HEK293 (cell line): ENCODE results near the gene EFNA2.

Experiments
- CTCF ChIA-PET: fragments of 350-600 bp; formaldehyde crosslinking; extraction: SDS; loops from one replicate; lab custom pipeline; 2021; ENCODE audit warnings: antibody characterized with exemption; lab: Yijun Ruan, JAX
- POLR2A ChIA-PET: fragments of 300-600 bp; formaldehyde crosslinking; extraction: SDS; loops from one replicate; lab custom pipeline; 2020; ENCODE audit warnings: antibody characterized with exemption, inconsistent platforms; lab: Yijun Ruan, JAX
- H3K27ac ChIP-seq: fragments of 200-500 bp; sonication (Bioruptor generic); 2 replicates; pipeline ENCODE4 v1.5.1; 2014; ENCODE audit warnings: low read depth, low read length, control low read depth, inconsistent platforms; ENCODE audit errors: extremely low read depth
- H3K36me3 ChIP-seq, 2 experiments: fragments of 200-500 bp in 1 of 2; sonication (Bioruptor generic) in 1 of 2; 1 replicate in 1 of 2; 2 replicates in 1 of 2; pipeline ENCODE4 v1.5.1; 2014 to 2017; ENCODE audit warnings: inconsistent platforms in 2 of 2, low read length in 2 of 2; ENCODE audit not compliant: control insufficient read depth in 2 of 2, insufficient read depth in 1 of 2
- H3K4me1 ChIP-seq: fragments of 200-500 bp; sonication (Bioruptor generic); 2 replicates; pipeline ENCODE4 v1.5.1; 2014; ENCODE audit warnings: mild to moderate bottlenecking, low read length, inconsistent platforms; ENCODE audit not compliant: control insufficient read depth, insufficient read depth
- H3K4me3 ChIP-seq: 2 replicates; pipeline ENCODE4 v1.5.1; 2011; ENCODE audit warnings: low read depth, mild to moderate bottlenecking, control low read depth, low read length, moderate library complexity
- H3K9me3 ChIP-seq: fragments of 200-500 bp; sonication (Bioruptor generic); 2 replicates; pipeline ENCODE4 v1.5.1; 2014; ENCODE audit warnings: low read depth, low read length, inconsistent platforms; ENCODE audit not compliant: control insufficient read depth, insufficient read depth
- ATF2 ChIP-seq: fragments of 450-650 bp; formaldehyde crosslinking; IDR thresholded peaks from 2 replicates; pipeline ENCODE4 v1.5.1; 2016; ENCODE audit warnings: missing biosample characterization, missing genetic modification characterization, low read depth
- BCL11B ChIP-seq: fragments of 450-650 bp; formaldehyde crosslinking; IDR thresholded peaks from 2 replicates; pipeline ENCODE4 v1.5.1; 2016; ENCODE audit warnings: low read depth, missing biosample characterization, missing genetic modification characterization
- CTCF ChIP-seq: fragments of 450-650 bp; formaldehyde crosslinking; IDR thresholded peaks from 2 replicates; pipeline ENCODE4 v1.5.1; 2016; ENCODE audit warnings: missing biosample characterization, missing genetic modification characterization
- GLIS1 ChIP-seq: fragments of 450-650 bp; formaldehyde crosslinking; IDR thresholded peaks from 2 replicates; pipeline ENCODE4 v1.5.1; 2016; ENCODE audit warnings: missing biosample characterization, missing genetic modification characterization
- KLF1 ChIP-seq: fragments of 450-650 bp; formaldehyde crosslinking; IDR thresholded peaks from 2 replicates; pipeline ENCODE4 v1.5.1; 2016; ENCODE audit warnings: missing biosample characterization, missing genetic modification characterization
- OSR2 ChIP-seq: fragments of 450-650 bp; formaldehyde crosslinking; IDR thresholded peaks from 2 replicates; pipeline ENCODE4 v1.5.1; 2016; ENCODE audit warnings: missing biosample characterization, missing genetic modification characterization
- PBX3 ChIP-seq: sonication (generic); formaldehyde crosslinking; IDR thresholded peaks from 2 replicates; pipeline ENCODE4 v1.8.1; 2022; ENCODE audit warnings: mild to moderate bottlenecking, moderate library complexity, missing genetic modification reagents
- SCRT2 ChIP-seq: fragments of 450-650 bp; formaldehyde crosslinking; IDR thresholded peaks from 2 replicates; pipeline ENCODE4 v1.5.1; 2016; ENCODE audit warnings: missing biosample characterization, missing genetic modification characterization
- ZFP37 ChIP-seq: fragments of 450-650 bp; formaldehyde crosslinking; IDR thresholded peaks from 2 replicates; pipeline ENCODE4 v1.5.1; 2016; ENCODE audit warnings: missing biosample characterization, missing genetic modification characterization
- ZIC2 ChIP-seq: fragments of 450-650 bp; formaldehyde crosslinking; IDR thresholded peaks from 2 replicates; pipeline ENCODE4 v1.5.1; 2016; ENCODE audit warnings: missing biosample characterization, missing genetic modification characterization
- ZNF112 ChIP-seq: fragments of 450-650 bp; formaldehyde crosslinking; IDR thresholded peaks from 2 replicates; pipeline ENCODE4 v1.5.0; 2017; ENCODE audit warnings: missing biosample characterization, missing genetic modification characterization
- ZNF169 ChIP-seq: fragments of 450-650 bp; formaldehyde crosslinking; IDR thresholded peaks from 2 replicates; pipeline ENCODE4 v1.5.1; 2016; ENCODE audit warnings: missing biosample characterization, missing genetic modification characterization
- ZNF202 ChIP-seq: fragments of 450-650 bp; formaldehyde crosslinking; IDR thresholded peaks from 2 replicates; pipeline ENCODE4 v1.5.1; 2016; ENCODE audit warnings: missing biosample characterization, missing genetic modification characterization, borderline replicate concordance
- ZNF211 ChIP-seq: fragments of 450-650 bp; formaldehyde crosslinking; IDR thresholded peaks from 2 replicates; pipeline ENCODE4 v1.5.1; 2016; ENCODE audit warnings: low read depth, missing biosample characterization, missing genetic modification characterization
- ZNF341 ChIP-seq: fragments of 450-650 bp; formaldehyde crosslinking; IDR thresholded peaks from 2 replicates; pipeline ENCODE4; 2016; ENCODE audit warnings: low read depth, missing biosample characterization, missing genetic modification characterization
- ZNF366 ChIP-seq: fragments of 450-650 bp; formaldehyde crosslinking; conservative IDR thresholded peaks from 2 replicates; pipeline ENCODE4 v1.5.1; 2016; ENCODE audit warnings: missing biosample characterization, missing genetic modification characterization
- ZNF433 ChIP-seq: fragments of 450-650 bp; formaldehyde crosslinking; IDR thresholded peaks from 2 replicates; pipeline ENCODE4 v1.5.1; 2016; ENCODE audit warnings: missing biosample characterization, missing genetic modification characterization, low read depth
- ZNF510 ChIP-seq: fragments of 450-650 bp; formaldehyde crosslinking; IDR thresholded peaks from 2 replicates; pipeline ENCODE4 v1.5.1; 2018; ENCODE audit warnings: mild to moderate bottlenecking, missing genetic modification characterization, missing biosample characterization; ENCODE audit not compliant: insufficient replicate concordance
- ZNF513 ChIP-seq: fragments of 450-650 bp; IDR thresholded peaks from 2 replicates; pipeline ENCODE4 v1.5.1; 2018; ENCODE audit warnings: missing biosample characterization, missing genetic modification characterization
- ZNF548 ChIP-seq: fragments of 450-650 bp; formaldehyde crosslinking; IDR thresholded peaks from 2 replicates; pipeline ENCODE4 v1.5.1; 2016; ENCODE audit warnings: missing biosample characterization, missing genetic modification characterization
- ZNF561 ChIP-seq: fragments of 450-650 bp; IDR thresholded peaks from 2 replicates; pipeline ENCODE4 v1.5.1; 2018; ENCODE audit warnings: missing biosample characterization, missing genetic modification characterization, borderline replicate concordance
- ZNF639 ChIP-seq: fragments of 450-650 bp; formaldehyde crosslinking; IDR thresholded peaks from 2 replicates; pipeline ENCODE4 v1.5.1; 2016; ENCODE audit warnings: missing biosample characterization, missing genetic modification characterization
- ZNF664 ChIP-seq: fragments of 450-650 bp; formaldehyde crosslinking; IDR thresholded peaks from 2 replicates; pipeline ENCODE4 v1.5.1; 2016; ENCODE audit warnings: missing biosample characterization, missing genetic modification characterization
- ZNF701 ChIP-seq: fragments of 450-650 bp; formaldehyde crosslinking; IDR thresholded peaks from 2 replicates; pipeline ENCODE4 v1.5.1; 2016; ENCODE audit warnings: missing biosample characterization, missing genetic modification characterization
- ZNF776 ChIP-seq: fragments of 450-650 bp; formaldehyde crosslinking; IDR thresholded peaks from 2 replicates; pipeline ENCODE4 v1.5.0; 2017; ENCODE audit warnings: missing biosample characterization, missing genetic modification characterization, borderline replicate concordance
- ZNF791 ChIP-seq: fragments of 450-650 bp; formaldehyde crosslinking; IDR thresholded peaks from 2 replicates; pipeline ENCODE4 v1.5.1; 2016; ENCODE audit warnings: missing biosample characterization, missing genetic modification characterization
- ZXDB ChIP-seq: fragments of 450-650 bp; formaldehyde crosslinking; IDR thresholded peaks from 2 replicates; pipeline ENCODE4 v1.5.1; 2016; ENCODE audit warnings: missing biosample characterization, missing genetic modification characterization

EFNA2 gene

GRCh38 chr19:1256646-1257474 is 28.8 kb upstream of the EFNA2 start (continued):
- TF ChIP-seq ATF2 (tag by site-specific recombination) (no peak), ZNF433 (tag by site-specific recombination) (no peak), GLIS1 (0 out of 2 replicates have a peak, but pooled peaks have one; percentile 14), ZIC2 (no peak), ZNF639 (tag by site-specific recombination) (no peak), PBX3 (CRISPR knock-in tag) (no peak), ZNF701 (tag by site-specific recombination) (no peak), ZNF169 (tag by site-specific recombination) (no peak), ZNF791 (tag by site-specific recombination) (no peak), ZNF561 (tag by site-specific recombination) (no peak), ZNF211 (tag by site-specific recombination) (no peak), OSR2 (tag by site-specific recombination) (peak; percentile 21; the same call in 1 of the 2 replicates)

GRCh38 chr19:1257475-1258162 is 28.1 kb upstream of the EFNA2 start:
- ChIA-PET CTCF (interaction anchor here (0.6 to 1.4 kb wide), 3 partner anchors 10 to 180 kb away, joined by 3 to 5 read pairs (median 3); no protein-coding TSS in a partner anchor), POLR2A (interaction anchor here (1.2 to 10.8 kb wide), 2 partner anchors 9 to 13 kb away, joined by 4 to 407 read pairs; partner anchors contain the start of gene CIRBP)
- Histone ChIP-seq H3K9me3 (no peaks in the 10 kb centered on the region), H3K36me3 (peaks cover 21 to 49% of the 10 kb centered on the region in 2 experiments), H3K4me1 (peaks cover 27% of the 10 kb centered on the region), H3K27ac (peak overlapping the region; percentile 54; the same call in 1 of the 2 replicates), H3K4me3 (no peak overlapping the region)
- TF ChIP-seq KLF1 (tag by site-specific recombination) (0 out of 2 replicates have a peak, but pooled peaks have one; percentile 38), ZNF513 (tag by site-specific recombination) (peak; percentile 89), ZFP37 (no peak), ZNF366 (tag by site-specific recombination) (peak; percentile 75), ZNF510 (tag by site-specific recombination) (no peak), BCL11B (tag by site-specific recombination) (0 out of 2 replicates have a peak, but pooled peaks have one; percentile 32), ZNF341 (tag by site-specific recombination) (peak; percentile 51; the same call in 1 of the 2 replicates), ZNF664 (no peak), ZXDB (tag by site-specific recombination) (no peak), ZNF776 (tag by site-specific recombination) (no peak), ZNF548 (tag by site-specific recombination) (no peak), CTCF (tag by site-specific recombination) (no peak), ZNF112 (tag by site-specific recombination) (no peak), ZNF202 (tag by site-specific recombination) (no peak), SCRT2 (tag by site-specific recombination) (peak; percentile 12; the same call in 1 of the 2 replicates)
